Hematopoietic multipotent progenitor cell treated with erythropoietin and hydrocortisone succinate and interleukin-3 and kit ligand, for 17 days (in vitro differentiated cells): ENCODE measurements around the gene GFER.
A peak's percentile ranks its signal among the peaks of the same experiment; 100 is the strongest.
"Not testable (repeated sequence)": the region's sequence is repeated elsewhere in the genome, so short reads cannot be mapped to it uniquely, and the experiment has no call there.

Source experiments
- DNase-seq: peaks from one replicate; pipeline ENCODE4 v3.0.0-alpha.2; 2015; ENCODE audit warnings: low spot score

Gene GFER

GRCh38 chr16:1983544-1984346 is at the start of gene GFER:
Gene GFER (plus strand): TSS chr16:1984193. CDS start chr16:1984219, 26 bp downstream.
- DNase-seq, result peak; percentile 82

- DNase-seq, result no peak
These were observed 47.0 kb upstream of the GFER start for GRCh38 chr16:1936945-1937479.

GRCh38 chr16:1938316-1938715 is 45.7 kb upstream of the GFER start:
- no peak for DNase-seq

- no peak for DNase-seq
These were observed 45.1 kb upstream of the GFER start for GRCh38 chr16:1938910-1939309.

GRCh38 chr16:1939833-1940232 is 44.2 kb upstream of the GFER start:
- DNase-seq, result not testable (repeated sequence)

- no peak for DNase-seq
These were observed 43.5 kb upstream of the GFER start for GRCh38 chr16:1940273-1941161.

- no peak for DNase-seq
These were observed 42.6 kb upstream of the GFER start for GRCh38 chr16:1941162-1942046.

- peak; percentile 37 for DNase-seq
These were observed 41.8 kb upstream of the GFER start for GRCh38 chr16:1942047-1942809.

GRCh38 chr16:1942810-1943726 is 40.9 kb upstream of the GFER start, which contains the start of gene MSRB1:
Gene MSRB1 (minus strand): TSS chr16:1943199. CDS start chr16:1943156, 43 bp downstream.
- DNase-seq, result peak; percentile 97

GRCh38 chr16:1944612-1945199 is 39.3 kb upstream of the GFER start:
- DNase-seq, result no peak

- DNase-seq, result no peak
These were observed 38.2 kb upstream of the GFER start for GRCh38 chr16:1945559-1946391.

GRCh38 chr16:1946495-1947368 is 37.3 kb upstream of the GFER start:
- DNase-seq, result no peak

GRCh38 chr16:1947369-1947670 is 36.7 kb upstream of the GFER start:
- DNase-seq, result no peak

- DNase-seq, result no peak
These were observed 34.5 kb upstream of the GFER start for GRCh38 chr16:1949507-1949906.

- no peak for DNase-seq
These were observed 33.9 kb upstream of the GFER start for GRCh38 chr16:1950047-1950446.

- no peak for DNase-seq
These were observed 33.4 kb upstream of the GFER start for GRCh38 chr16:1950559-1950958.

GRCh38 chr16:1953734-1954133 is 30.3 kb upstream of the GFER start:
- no peak for DNase-seq
